ENCODE data around the gene CLVS2.

CLVS2 gene

GRCh38 chr6:122995921-122996793, at the start of gene CLVS2:
TSS of gene CLVS2 (plus strand) at chr6:122996235. CDS start at chr6:122997778, 1,543 bp downstream.
- DNase-seq, result peak; percentile 46 to 77

- peak in 1 of 2 experiments; percentile 2 for DNase-seq
These were observed 48.7 kb upstream of the CLVS2 start for GRCh38 chr6:122947355-122947754.

DNA sequence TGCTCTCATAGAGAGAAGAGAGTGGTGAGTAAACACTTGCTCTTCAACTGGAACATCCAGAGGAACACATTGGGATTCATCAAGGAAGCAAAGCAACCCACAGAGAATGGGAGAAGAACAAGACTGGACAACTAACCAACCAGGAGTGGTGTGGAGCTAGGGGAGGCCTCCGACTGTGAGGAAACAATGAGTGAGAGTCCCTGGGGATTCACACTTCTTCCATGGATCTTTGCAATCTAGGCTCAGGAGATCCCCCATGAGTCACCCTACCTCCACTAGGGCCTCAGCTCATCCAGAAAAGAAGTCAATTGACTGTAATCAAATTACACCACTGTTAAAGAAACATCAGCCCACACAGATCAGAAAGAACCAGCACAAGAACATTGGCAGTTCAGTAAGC, 42.3 kb upstream of the CLVS2 start:
- no peak for DNase-seq

DNA sequence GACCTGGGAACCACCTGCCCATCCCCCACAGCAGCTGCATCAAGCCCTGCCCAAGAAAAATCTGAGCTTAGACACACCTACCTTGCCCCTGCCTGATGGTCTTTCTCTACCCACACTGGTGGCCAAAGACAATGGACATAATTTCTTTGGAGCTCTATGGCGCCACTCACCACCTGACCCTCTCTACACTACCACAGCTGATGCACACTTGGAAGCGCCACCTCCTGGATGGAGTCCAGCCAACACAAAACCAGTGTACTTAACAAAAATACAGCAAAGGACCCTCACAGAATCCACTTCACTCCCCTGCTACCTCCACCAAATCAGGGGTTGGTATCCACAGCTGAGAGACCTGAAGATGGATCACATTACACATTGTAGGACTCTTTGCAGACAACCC, 39.7 kb upstream of the CLVS2 start:
- no peak for DNase-seq

- DNase-seq, result no peak
These were observed 33.9 kb upstream of the CLVS2 start for GRCh38 chr6:122962000-122962624.

DNA sequence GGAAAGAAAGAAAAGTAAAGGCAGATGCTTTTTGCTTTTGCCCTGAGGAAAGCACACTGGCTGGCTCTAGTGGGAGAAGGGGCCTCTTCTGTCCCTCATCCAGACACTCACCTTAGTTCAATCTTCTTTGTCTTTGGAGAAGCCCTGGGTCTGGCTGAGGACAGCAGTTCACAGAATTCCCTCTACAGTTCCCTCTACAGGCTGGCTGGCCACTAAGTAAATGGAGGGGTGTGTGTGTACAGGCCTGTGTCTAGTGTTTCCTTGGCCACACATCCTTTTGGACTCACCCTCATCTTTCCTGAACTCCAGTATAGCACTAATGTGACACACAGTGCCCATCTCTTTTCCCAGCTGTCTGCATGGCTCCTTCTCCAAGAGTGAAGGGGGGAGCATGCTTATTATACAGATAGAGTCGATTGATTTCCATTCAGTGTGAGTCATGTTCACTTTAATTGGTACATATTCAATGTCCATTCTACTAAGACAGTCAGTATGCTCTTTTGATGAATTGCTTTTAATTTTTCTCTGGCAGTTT, 26.0 kb upstream of the CLVS2 start:
- no peak for DNase-seq

DNA sequence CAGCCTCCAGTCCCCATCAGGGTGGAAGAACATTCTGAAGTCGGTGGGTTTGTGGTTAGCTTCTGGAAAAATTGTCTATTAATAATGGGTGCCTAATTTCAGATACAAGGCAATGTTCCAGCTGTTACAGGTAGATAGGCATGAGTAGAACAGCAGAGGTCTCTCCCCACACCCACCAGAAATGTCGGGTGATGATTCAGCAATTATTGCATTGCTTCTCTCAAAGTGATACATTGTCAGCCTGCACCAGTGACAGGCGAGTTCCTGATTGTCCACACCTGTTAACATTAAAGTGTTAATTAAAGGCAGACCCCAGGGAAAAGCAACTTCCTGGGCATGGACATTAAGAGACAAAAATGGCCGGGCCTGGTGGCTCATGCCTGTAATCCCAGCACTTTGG, 18.9 kb upstream of the CLVS2 start:
- no peak for DNase-seq

- DNase-seq, result no peak
These were observed 11.6 kb upstream of the CLVS2 start for GRCh38 chr6:122984393-122984792.

DNA sequence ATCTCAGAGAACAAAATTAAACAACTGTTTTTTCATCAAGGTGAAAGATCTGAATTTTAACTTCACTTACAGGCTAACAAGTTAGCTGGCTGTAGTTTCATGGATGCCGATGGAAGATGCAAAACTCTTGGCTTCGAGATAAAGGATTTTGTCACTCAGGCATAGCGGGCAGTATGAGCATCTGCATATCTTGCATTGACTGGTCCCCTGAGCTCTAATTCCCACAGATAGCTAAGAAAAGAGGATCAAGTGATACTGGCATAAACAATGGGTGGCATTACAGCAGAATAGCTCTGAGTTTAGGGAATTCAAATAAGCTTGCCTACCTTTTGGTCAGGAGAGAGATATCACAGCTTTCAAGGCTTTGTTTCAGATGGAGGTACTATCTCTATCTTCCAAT, 1.8 kb upstream of the CLVS2 start:
- DNase-seq, result no peak

DNA sequence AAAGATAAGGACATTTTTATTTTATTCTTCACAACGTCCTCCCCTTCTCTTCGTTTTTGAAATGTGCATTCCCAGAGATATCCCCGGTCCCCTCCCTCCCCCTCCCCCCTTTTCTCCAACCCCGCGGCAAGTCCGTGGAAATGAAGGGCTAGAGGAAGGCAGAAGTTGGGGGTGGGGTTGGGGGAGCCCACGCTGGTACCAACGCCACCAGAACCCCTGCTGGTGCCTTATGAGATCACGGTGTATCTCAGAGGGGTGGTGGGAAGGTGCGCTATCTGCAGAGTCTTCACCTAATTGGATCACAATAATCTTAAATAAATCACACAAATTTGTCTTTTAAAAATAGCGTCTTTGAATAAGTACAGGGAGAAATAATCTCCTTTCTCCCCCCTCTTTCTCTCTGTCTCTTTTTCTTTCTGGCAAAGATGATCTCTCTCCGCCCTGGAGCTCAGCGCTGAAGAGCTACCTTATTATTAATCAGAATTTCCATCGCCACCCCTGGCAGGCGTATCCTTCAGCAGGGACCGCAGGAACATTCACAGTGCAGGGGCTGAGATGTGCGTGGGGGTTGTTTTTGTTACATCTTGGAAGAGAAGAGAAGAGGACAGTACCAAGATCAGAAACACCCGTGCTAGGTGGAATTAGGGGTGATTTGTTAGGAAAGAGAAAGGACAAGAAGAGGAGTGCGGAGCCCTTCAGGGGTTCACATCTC, 915 bp downstream of the CLVS2 start:
- DNase-seq, result peak; percentile 21 to 24

- no peak for DNase-seq
These were observed 1.6 kb downstream of the CLVS2 start for GRCh38 chr6:122997541-122998150.

GRCh38 chr6:122998403-122998975, 2.5 kb downstream of the CLVS2 start:
- no peak for DNase-seq

- no peak for DNase-seq
These were observed 4.3 kb downstream of the CLVS2 start for GRCh38 chr6:123000244-123000770.

DNA sequence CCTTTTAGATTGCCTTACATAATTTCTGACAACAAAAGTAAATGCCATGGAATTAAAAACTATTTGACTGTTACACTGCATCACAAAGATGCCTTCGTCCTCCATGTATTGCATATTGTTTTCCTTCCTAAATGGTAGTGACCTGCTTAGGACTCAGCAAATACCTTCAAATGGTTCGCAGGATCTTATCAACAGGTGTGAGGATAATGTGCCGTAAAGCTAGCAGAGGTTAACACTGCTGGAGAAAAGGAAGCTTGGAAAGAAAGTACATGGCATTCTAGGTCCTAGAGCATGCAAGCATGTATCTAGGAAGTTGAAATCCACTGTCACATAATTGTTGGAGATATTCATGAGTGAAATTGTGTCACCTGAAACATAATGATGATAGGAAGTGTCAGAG, 5.5 kb downstream of the CLVS2 start:
- DNase-seq, result no peak

DNA sequence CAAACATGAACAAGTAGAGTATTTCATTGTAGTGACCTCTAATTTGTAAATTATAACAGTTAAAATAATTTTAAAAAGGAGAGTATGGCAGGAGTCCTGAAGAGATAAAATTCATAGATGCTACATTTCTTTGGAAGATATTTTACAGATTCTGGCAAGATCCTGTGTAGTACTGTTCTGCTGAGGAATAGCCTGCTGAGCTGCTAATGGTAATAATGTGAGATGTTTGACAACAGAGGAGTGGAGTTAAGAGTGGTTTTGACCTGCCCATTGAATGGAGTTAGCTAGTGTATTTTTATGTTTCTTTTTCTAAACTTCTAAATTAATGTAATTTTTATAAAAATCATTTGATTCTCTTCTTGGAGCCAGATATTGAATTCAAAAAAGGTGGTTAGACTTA, 11.8 kb downstream of the CLVS2 start:
- DNase-seq, result no peak

- no peak for DNase-seq
These were observed 13.0 kb downstream of the CLVS2 start for GRCh38 chr6:123009059-123009458.

GRCh38 chr6:123014835-123015234, 18.8 kb downstream of the CLVS2 start:
- no peak for DNase-seq

- DNase-seq, result peak; percentile 33 to 66
These were observed 20.5 kb downstream of the CLVS2 start for GRCh38 chr6:123016431-123017103.

DNA sequence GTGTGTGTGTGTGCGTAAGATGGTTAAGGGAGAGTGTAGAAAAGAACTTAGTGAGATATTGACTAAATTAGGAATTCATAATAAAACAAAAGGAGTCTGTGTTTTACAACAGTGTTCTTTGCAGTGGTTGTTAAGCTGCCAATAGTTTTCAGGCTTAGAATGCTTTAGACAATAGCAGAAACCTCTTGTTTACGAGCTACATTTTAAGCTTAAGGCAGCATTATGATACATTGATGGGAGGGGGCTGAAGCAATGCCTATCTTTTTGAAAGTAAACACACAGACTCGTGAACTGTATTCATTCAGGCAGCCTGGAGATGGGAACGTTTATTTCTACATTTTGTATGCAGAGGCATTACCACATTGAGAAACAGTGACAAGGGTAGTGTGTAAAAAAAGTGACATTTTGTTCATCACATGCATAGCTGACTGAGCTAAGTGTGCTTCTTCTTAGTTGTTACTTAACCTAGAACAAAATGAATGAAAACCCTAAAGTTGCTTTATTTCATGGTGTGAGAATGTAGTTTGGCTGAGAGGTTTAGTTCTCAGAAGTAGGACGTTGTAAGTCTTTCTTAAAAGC, 21.2 kb downstream of the CLVS2 start:
- no peak for DNase-seq

- DNase-seq, result no peak
These were observed 26.9 kb downstream of the CLVS2 start for GRCh38 chr6:123022975-123023374.

DNA sequence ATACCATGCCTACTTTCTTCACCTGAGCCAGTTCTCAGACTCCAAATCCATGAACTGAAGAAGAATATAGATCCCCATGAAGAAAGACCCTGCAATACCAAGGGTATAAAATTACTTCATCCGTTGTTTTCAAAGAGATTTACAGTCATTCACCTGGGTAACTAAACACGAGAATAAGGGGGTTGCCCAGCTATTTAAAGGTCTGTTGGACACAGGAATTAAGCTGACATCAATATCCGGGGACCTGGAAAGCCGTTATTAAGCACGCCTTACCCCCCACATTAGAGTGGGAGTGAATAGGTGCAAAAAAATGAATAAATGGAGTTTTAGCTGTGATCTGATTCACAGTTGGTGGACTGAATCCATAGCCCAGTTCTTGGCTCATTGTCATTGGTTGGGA, 28.9 kb downstream of the CLVS2 start:
- DNase-seq, result no peak
